A673 (cell line): Measurements from ENCODE around the gene LIPK. TPM values are rescaled to one million over a fixed set of nuclear protein-coding genes. Genes with fewer than 3 reads are reported as not detected.
"Not testable (repeated sequence)": the region's sequence is repeated elsewhere in the genome, so short reads cannot be mapped to it uniquely, and the experiment has no call there.

Source experiments
- BruUV-seq: library from RNA; stranded (reverse); fragments of 400-500 nt; replicated peaks from 2 replicates; lab custom pipeline; 2021; lab: Mats Ljungman, UMichigan
- CTCF ChIA-PET: fragments of 300-600 bp; sonication (Branson Sonifier 250); formaldehyde crosslinking; loops from one replicate; lab custom pipeline; 2022; ENCODE audit warnings: antibody characterized with exemption; lab: Charles Lee
- POLR2A ChIA-PET: fragments of 300-600 bp; sonication (Branson Sonifier 250); formaldehyde crosslinking; loops from one replicate; lab custom pipeline; 2022; ENCODE audit warnings: antibody characterized with exemption; ENCODE audit not compliant: low non-redundant PET; lab: Charles Lee
- DNase-seq: peaks from one replicate; pipeline ENCODE4 v3.0.0-alpha.2; 2015; ENCODE audit warnings: low spot score
- H3K27ac ChIP-seq: fragments of 200-600 bp; sonication (generic); 2 replicates; pipeline ENCODE4 v1.5.1; 2016; ENCODE audit warnings: mixed run types, low read depth, mild to moderate bottlenecking, mixed read lengths, antibody characterized with exemption, low read length; ENCODE audit not compliant: poor library complexity, severe bottlenecking
- H3K27me3 ChIP-seq: fragments of 200-600 bp; sonication (generic); replicated peaks from 2 replicates; pipeline ENCODE4 v1.6.1; 2017; ENCODE audit warnings: mixed run types, low read depth, mild to moderate bottlenecking, mixed read lengths, antibody characterized with exemption, low read length; ENCODE audit not compliant: insufficient read depth, poor library complexity
- H3K36me3 ChIP-seq: fragments of 200-600 bp; sonication (generic); 2 replicates; pipeline ENCODE4 v1.6.1; 2016; ENCODE audit warnings: mixed run types, mild to moderate bottlenecking, mixed read lengths, antibody characterized with exemption, low read length; ENCODE audit not compliant: insufficient read depth, poor library complexity, severe bottlenecking
- H3K4me1 ChIP-seq: fragments of 200-600 bp; sonication (generic); 2 replicates; pipeline ENCODE4 v1.6.1; 2017; ENCODE audit warnings: mixed run types, mild to moderate bottlenecking, mixed read lengths, antibody characterized with exemption, low read length; ENCODE audit not compliant: insufficient read depth, poor library complexity, severe bottlenecking
- H3K4me3 ChIP-seq: fragments of 200-600 bp; sonication (generic); 2 replicates; pipeline ENCODE4 v1.5.1; 2016; ENCODE audit warnings: low read depth, mixed run types, mild to moderate bottlenecking, mixed read lengths, low read length; ENCODE audit not compliant: poor library complexity, severe bottlenecking
- H3K9me3 ChIP-seq: fragments of 200-600 bp; sonication (generic); 2 replicates; pipeline ENCODE4 v1.6.1; 2016; ENCODE audit warnings: mixed run types, low read depth, mild to moderate bottlenecking, mixed read lengths, antibody characterized with exemption, low read length; ENCODE audit not compliant: poor library complexity, severe bottlenecking
- CTCF ChIP-seq: fragments of 300-800, 200-600 bp; sonication (generic); conservative IDR thresholded peaks from 2 replicates; pipeline ENCODE4 v1.5.1; 2017; ENCODE audit warnings: low read depth, mild to moderate bottlenecking, antibody characterized with exemption, low read length, moderate library complexity, mixed read lengths
- EZH2 ChIP-seq: fragments of 200-600 bp; sonication (generic); IDR thresholded peaks from 2 replicates; pipeline ENCODE4 v1.6.1; 2017; ENCODE audit warnings: borderline replicate concordance, low read depth, mild to moderate bottlenecking, mixed read lengths, antibody characterized with exemption, low read length; ENCODE audit not compliant: poor library complexity, severe bottlenecking
- intact Hi-C: fragments of 100-400 bp; cut with micrococcal nuclease; formaldehyde crosslinking; loops from one replicate; pipeline ENCODE4 v1.10.0; 2022; ENCODE audit not compliant: unreplicated experiment
- total RNA-seq: library from RNA; stranded (reverse); gene quantifications from 2 replicates; pipeline ENCODE4 v1.2.3, GENCODE V29; 2021

The LIPK gene
- total RNA-seq, 1 experiment from 2014 or later, result not detected

GRCh38 chr10:88693392-88694020 is 12.5 kb upstream of the LIPK start:
- Histone ChIP-seq H3K9me3 (no peaks in the 10 kb centered on the region), H3K4me3 (no peak overlapping the region), H3K27me3 (no peaks in the 10 kb centered on the region), H3K4me1 (no peaks in the 10 kb centered on the region), H3K36me3 (no peaks in the 10 kb centered on the region), H3K27ac (no peak overlapping the region)
- DNase-seq, result peak; percentile 20
- intact Hi-C loops, result no loop called here
- ChIA-PET CTCF (interaction anchor here (0.6 kb wide), 1 partner anchor 112 kb away, joined by 3 read pairs; no protein-coding TSS in a partner anchor), POLR2A (no interaction called here)
- no peak for TF ChIP-seq EZH2
- TF ChIP-seq CTCF, result peak; percentile 45; the same call in 1 of the 2 replicates
- BruUV-seq, result no TSS peak

GRCh38 chr10:88702848-88703597 is 3.0 kb upstream of the LIPK start:
- POLR2A ChIA-PET, result no interaction called here
- H3K27me3 ChIP-seq, result no peaks in the 10 kb centered on the region
- CTCF ChIA-PET, result no interaction called here
- H3K4me3 ChIP-seq, result no peak overlapping the region
- TF ChIP-seq EZH2, result no peak
- TF ChIP-seq CTCF, result no peak
- DNase-seq, result no peak
- intact Hi-C loops, result no loop called here
- no peak overlapping the region for H3K27ac ChIP-seq
- H3K4me1 ChIP-seq, result no peaks in the 10 kb centered on the region
- H3K36me3 ChIP-seq, result no peaks in the 10 kb centered on the region
- H3K9me3 ChIP-seq, result no peaks in the 10 kb centered on the region
- no TSS peak for BruUV-seq

GRCh38 chr10:88707429-88708155 is 1.5 kb downstream of the LIPK start:
- Histone ChIP-seq H3K27ac (no peak overlapping the region), H3K36me3 (no peaks in the 10 kb centered on the region), H3K27me3 (no peaks in the 10 kb centered on the region), H3K9me3 (no peaks in the 10 kb centered on the region), H3K4me1 (no peaks in the 10 kb centered on the region), H3K4me3 (no peak overlapping the region)
- intact Hi-C loops, result no loop called here
- no peak for TF ChIP-seq EZH2
- TF ChIP-seq CTCF, result no peak
- POLR2A ChIA-PET, result no interaction called here
- peak; percentile 42 for DNase-seq
- BruUV-seq, result no TSS peak
- CTCF ChIA-PET, result no interaction called here

- H3K4me3 ChIP-seq, DNase-seq, H3K4me1 ChIP-seq, H3K27me3 ChIP-seq, H3K27ac ChIP-seq, BruUV-seq, H3K36me3 ChIP-seq, H3K9me3 ChIP-seq, POLR2A ChIA-PET, intact Hi-C loops, CTCF ChIA-PET: not testable (repeated sequence)
Measured at GRCh38 chr10:88709361-88709760, 3.3 kb downstream of the LIPK start.
